Psoas muscle (tissue), 8 donors: Measurements from ENCODE around the gene OR51G2. TPM values are rescaled to one million over a fixed set of nuclear protein-coding genes. Genes with fewer than 3 reads are reported as not detected.

Experiments used
- ATAC-seq, 4 donors: fragments of 200-7000 bp; cut with Tn5 transposase; one replicate each; pipeline ENCODE4 v1.9.1; 2020; ENCODE audit warnings: moderate library complexity in 3 of 4, mild to moderate bottlenecking in 2 of 4
- DNase-seq, 2 donors: peaks; one replicate each; pipeline ENCODE4 v3.0.0-alpha.2; 2020
- H3K27ac ChIP-seq: fragments of 200-600 bp; one replicate; pipeline ENCODE4 v1.8.0; 2022
- H3K27me3 ChIP-seq, 3 donors: fragments of 200-600 bp in 1 of 3; one replicate each; pipeline versions ENCODE4 v1.6.1 to v1.8.0; 2013 to 2022; ENCODE audit warnings: low read length in 2 of 3, mild to moderate bottlenecking in 2 of 3, moderate library complexity in 1 of 3; ENCODE audit not compliant: insufficient read depth in 3 of 3
- H3K36me3 ChIP-seq, 2 donors: fragments of 200-600 bp in 1 of 2; one replicate each; pipeline versions ENCODE4 v1.6.1 to v1.8.0; 2013 to 2022; ENCODE audit warnings: low read depth in 1 of 2, mild to moderate bottlenecking in 1 of 2, moderate library complexity in 1 of 2; ENCODE audit not compliant: insufficient read depth in 1 of 2
- H3K4me1 ChIP-seq: fragments of 200-600 bp; one replicate; pipeline ENCODE4 v1.8.0; 2022
- H3K4me3 ChIP-seq: fragments of 200-600 bp; one replicate; pipeline ENCODE4 v1.8.0; 2022; ENCODE audit warnings: mild to moderate bottlenecking
- H3K9me3 ChIP-seq: fragments of 200-600 bp; one replicate; pipeline ENCODE4 v1.8.0; 2022
- CTCF ChIP-seq: fragments of 200-600 bp; IDR thresholded peaks from one replicate; pipeline ENCODE4 v1.8.0; 2022; ENCODE audit warnings: antibody characterized with exemption
- WGBS, 3 donors: extraction: QIAGEN DNeasy Blood & Tissue Kit; methylation state at CpG; one replicate each; pipeline versions ENCODE4 v1.1.6 to v1.1.7; 2013; 5-methylcytosine and 5-hydroxymethylcytosine counted together
- intact Hi-C, 2 donors: fragments of 100-400 bp; cut with DNase I; formaldehyde crosslinking; loops; one replicate each; pipeline versions ENCODE4 v1.11.0 to v1.14.2; 2022
- polyA plus RNA-seq, 3 donors: library from polyadenylated mRNA; stranded (reverse); fragments of 200-250 nt; gene quantifications; one replicate each; pipeline ENCODE4 v1.2.3, GENCODE V29; 2013
- total RNA-seq, 4 donors: library from RNA; stranded (reverse); fragmentation: NEBNext Ultra II Directional in 2 of 4; extraction: Animal tissue kit (Norgen Biotek cat#: 25700) in 2 of 4; gene quantifications; one replicate each; pipeline versions ENCODE4 v1.2.1 to v1.2.4, GENCODE V29; 2021 to 2023
- donor health status: healthy with polysubstance abuse.
- donor health status: DM: no; HTN: no; CAD: no; lungs with moderate emphysema.
- donor health status: Bipolar disorder and iron deficiency.
- donor health status: healthy.
- donor health status: DM: yes; HTN: yes; CAD: no.
- donor health status: DM: no; HTN: no; CAD: no.
- donor health status: DM: no; HTN: no; CAD: no.
- donor health status: DM: yes; HTN: yes; CAD: no.

Gene OR51G2
- total and polyA plus RNA-seq, 7 donors = not detected

DNA sequence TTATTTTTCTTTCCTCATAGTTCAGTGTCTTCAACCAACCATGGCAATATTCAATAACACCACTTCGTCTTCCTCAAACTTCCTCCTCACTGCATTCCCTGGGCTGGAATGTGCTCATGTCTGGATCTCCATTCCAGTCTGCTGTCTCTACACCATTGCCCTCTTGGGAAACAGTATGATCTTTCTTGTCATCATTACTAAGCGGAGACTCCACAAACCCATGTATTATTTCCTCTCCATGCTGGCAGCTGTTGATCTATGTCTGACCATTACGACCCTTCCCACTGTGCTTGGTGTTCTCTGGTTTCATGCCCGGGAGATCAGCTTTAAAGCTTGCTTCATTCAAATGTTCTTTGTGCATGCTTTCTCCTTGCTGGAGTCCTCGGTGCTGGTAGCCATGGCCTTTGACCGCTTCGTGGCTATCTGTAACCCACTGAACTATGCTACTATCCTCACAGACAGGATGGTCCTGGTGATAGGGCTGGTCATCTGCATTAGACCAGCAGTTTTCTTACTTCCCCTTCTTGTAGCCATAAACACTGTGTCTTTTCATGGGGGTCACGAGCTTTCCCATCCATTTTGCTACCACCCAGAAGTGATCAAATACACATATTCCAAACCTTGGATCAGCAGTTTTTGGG is 37.2 kb downstream of the OR51G2 start, which contains the start of gene OR51T1:
TSS of gene OR51T1 (plus strand) at position 41 of the 641 bp plus-strand sequence. CDS start at position 41, 0 bp downstream.
- no peak for TF ChIP-seq CTCF
- H3K4me3 ChIP-seq = no peak within 1 kb of the TSS
- H3K9me3 ChIP-seq = no peaks in the 10 kb centered on the region
- WGBS, 3 donors = 26 to 34% (median 32%) methylated on average over 8 of the region's 8 CpGs
- ATAC-seq = no peak
- intact Hi-C loops = no loop called here
- no peaks in the 10 kb centered on the region for H3K27me3 ChIP-seq
- no peaks in the 10 kb centered on the region for H3K36me3 ChIP-seq
- H3K4me1 ChIP-seq = no peaks in the 10 kb centered on the region
- no peak within 1 kb of the TSS for H3K27ac ChIP-seq
- no peak for DNase-seq

GRCh38 chr11:4881188-4881587 is 38.0 kb downstream of the OR51G2 start:
- no peak for ATAC-seq
- TF ChIP-seq CTCF = no peak
- H3K4me1 ChIP-seq = no peaks in the 10 kb centered on the region
- H3K9me3 ChIP-seq = no peaks in the 10 kb centered on the region
- no peak overlapping the region for H3K27ac ChIP-seq
- no peak overlapping the region for H3K4me3 ChIP-seq
- no peaks in the 10 kb centered on the region for H3K27me3 ChIP-seq
- intact Hi-C loops = no loop called here
- 72% methylated on average over 4 of the region's 4 CpGs for WGBS, 3 donors
- DNase-seq = no peak
- no peaks in the 10 kb centered on the region for H3K36me3 ChIP-seq

GRCh38 chr11:4865855-4866254 is 53.3 kb downstream of the OR51G2 start:
- H3K36me3 ChIP-seq = no peaks in the 10 kb centered on the region
- no peak for TF ChIP-seq CTCF
- H3K27ac ChIP-seq = no peak overlapping the region
- H3K9me3 ChIP-seq = no peaks in the 10 kb centered on the region
- H3K27me3 ChIP-seq = no peaks in the 10 kb centered on the region
- 19 to 36% (median 25%) methylated on average over 1 of the region's 1 CpG for WGBS, 3 donors
- no peak overlapping the region for H3K4me3 ChIP-seq
- intact Hi-C loops = no loop called here
- ATAC-seq (no peak), DNase-seq (no peak)
- no peaks in the 10 kb centered on the region for H3K4me1 ChIP-seq

- no peak overlapping the region for H3K27ac ChIP-seq
- WGBS, 3 donors = 78 to 84% (median 78%) methylated on average over 4 of the region's 4 CpGs
- H3K36me3 ChIP-seq = no peaks in the 10 kb centered on the region
- no peak overlapping the region for H3K4me3 ChIP-seq
- intact Hi-C loops = no loop called here
- DNase-seq (no peak), ATAC-seq (no peak)
- no peaks in the 10 kb centered on the region for H3K4me1 ChIP-seq
- TF ChIP-seq CTCF = no peak
- no peaks in the 10 kb centered on the region for H3K27me3 ChIP-seq
- H3K9me3 ChIP-seq = no peaks in the 10 kb centered on the region
These were observed 55.3 kb downstream of the OR51G2 start for GRCh38 chr11:4863876-4864275.

Other genes starting within 250 kb of the OR51G2 start
- under 1 TPM in 3 of 4 donors, not detected in 1; 0.10 to 0.19 (median 0.19) TPM for gene OR51E2, start 221.5 kb downstream of the OR51G2 start, total RNA-seq
- gene OR51E2, start 221.5 kb downstream of the OR51G2 start, polyA plus RNA-seq = under 1 TPM in 2 of 3 donors, not detected in 1; 0.21 to 0.23 TPM
- gene MMP26, start 214.6 kb downstream of the OR51G2 start, total RNA-seq = not detected
- gene MMP26, start 214.6 kb downstream of the OR51G2 start, polyA plus RNA-seq = not detected
- not detected for gene OR51F1, start 149.4 kb downstream of the OR51G2 start, total RNA-seq
- gene OR51F1, start 149.4 kb downstream of the OR51G2 start, polyA plus RNA-seq = not detected
- gene OR52R1, start 115.0 kb downstream of the OR51G2 start, total RNA-seq = not detected
- not detected for gene OR52R1, start 115.0 kb downstream of the OR51G2 start, polyA plus RNA-seq
- gene OR51F2, start 98.0 kb downstream of the OR51G2 start, total RNA-seq = not detected
- gene OR51F2, start 98.0 kb downstream of the OR51G2 start, polyA plus RNA-seq = not detected
- gene OR51S1, start 70.1 kb downstream of the OR51G2 start, total RNA-seq = not detected
- not detected for gene OR51S1, start 70.1 kb downstream of the OR51G2 start, polyA plus RNA-seq
- not detected for gene OR51T1, start 37.5 kb downstream of the OR51G2 start, total RNA-seq
- gene OR51T1, start 37.5 kb downstream of the OR51G2 start, polyA plus RNA-seq = not detected
- gene OR51A7, start 15.6 kb downstream of the OR51G2 start, total RNA-seq = not detected
- not detected for gene OR51A7, start 15.6 kb downstream of the OR51G2 start, polyA plus RNA-seq
- not detected for gene OR51G1, start 5.0 kb upstream of the OR51G2 start, total RNA-seq
- gene OR51G1, start 5.0 kb upstream of the OR51G2 start, polyA plus RNA-seq = not detected
- not detected for gene OR51A4, start 28.3 kb upstream of the OR51G2 start, total RNA-seq
- not detected for gene OR51A4, start 28.3 kb upstream of the OR51G2 start, polyA plus RNA-seq
- not detected for gene OR51A2, start 36.4 kb upstream of the OR51G2 start, total RNA-seq
- not detected for gene OR51A2, start 36.4 kb upstream of the OR51G2 start, polyA plus RNA-seq
- not detected for gene OR51L1, start 75.5 kb upstream of the OR51G2 start, total RNA-seq
- gene OR51L1, start 75.5 kb upstream of the OR51G2 start, polyA plus RNA-seq = not detected
- not detected for gene OR52J3, start 127.2 kb upstream of the OR51G2 start, total RNA-seq
- not detected for gene OR52J3, start 127.2 kb upstream of the OR51G2 start, polyA plus RNA-seq
- not detected for gene OR52E2, start 140.3 kb upstream of the OR51G2 start, total RNA-seq
- gene OR52E2, start 140.3 kb upstream of the OR51G2 start, polyA plus RNA-seq = not detected
- not detected for gene OR52E1, start 150.2 kb upstream of the OR51G2 start, total RNA-seq
- gene OR52E1, start 150.2 kb upstream of the OR51G2 start, polyA plus RNA-seq = not detected
- gene OR52A5, start 219.0 kb upstream of the OR51G2 start, total RNA-seq = not detected
- not detected for gene OR52A5, start 219.0 kb upstream of the OR51G2 start, polyA plus RNA-seq
- gene OR52A1, start 235.4 kb upstream of the OR51G2 start, total RNA-seq = not detected
- not detected for gene OR52A1, start 235.4 kb upstream of the OR51G2 start, polyA plus RNA-seq